ENCODE data around the gene AEN.

The AEN gene

DNA sequence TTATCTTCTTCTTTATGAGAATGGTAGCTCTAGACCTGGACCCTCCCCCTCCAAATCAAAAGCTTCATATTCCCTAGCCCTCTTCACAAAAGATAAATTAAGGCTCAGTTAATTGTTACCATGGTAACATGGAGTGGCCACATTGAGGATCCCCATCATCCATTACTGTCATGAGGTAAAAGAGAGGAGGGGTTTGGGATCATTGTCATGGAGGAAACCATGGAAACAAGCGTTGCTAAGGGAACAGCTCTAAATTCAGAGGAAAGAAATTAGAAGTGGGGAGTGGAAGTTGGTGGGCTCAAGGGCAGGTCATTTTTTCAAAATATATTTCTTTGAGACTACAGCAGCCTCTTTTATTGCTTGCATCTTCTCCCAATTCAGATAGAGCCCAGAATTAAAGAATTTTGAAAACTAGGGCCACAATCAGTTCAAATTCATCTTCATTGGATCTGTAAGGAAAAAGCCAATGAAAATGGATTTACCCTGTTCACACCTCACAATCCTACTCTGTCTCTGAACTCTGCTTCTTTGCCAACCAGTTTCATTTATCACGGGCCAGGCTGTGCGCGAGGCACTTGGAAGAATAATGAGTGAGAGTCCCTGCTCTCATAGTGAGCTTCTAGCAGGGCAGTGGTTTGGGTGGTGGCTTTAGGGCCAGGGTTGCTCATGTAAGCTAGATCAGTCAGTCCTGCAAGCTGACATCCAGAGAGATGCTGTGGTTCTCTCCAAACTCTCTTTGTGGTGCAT is 11.6 kb upstream of the AEN start:
- Histone ChIP-seq H3K9me3 (ENCODE audit: low read depth, low read length) (no peaks in the 10 kb centered on the region), H3K4me3 (no peak overlapping the region), H3K27ac (no peak overlapping the region), H3K36me3 (ENCODE audit: insufficient read depth, low read length) (no peaks in the 10 kb centered on the region), H3K9ac (ENCODE audit: insufficient read length) (no peak overlapping the region)
- DNase-seq (ENCODE audit: low read depth, low spot score) = no peak
- TF ChIP-seq POLR2AphosphoS5 (IDR thresholded peaks at IDR 0.05; ENCODE audit: borderline replicate concordance, low read depth, low read length) = no peak
- no peak for TF ChIP-seq FOXP2 (optimal IDR thresholded peaks at IDR 0.05; ENCODE audit: control extremely low read depth, extremely low read length, insufficient read depth)
- no peak for TF ChIP-seq EZH2 (IDR thresholded peaks at IDR 0.05)

GRCh38 chr15:88610701-88611231 is 10.4 kb upstream of the AEN start:
- H3K9me3 ChIP-seq (ENCODE audit: low read depth, low read length) = no peaks in the 10 kb centered on the region
- H3K27ac ChIP-seq = no peak overlapping the region
- H3K36me3 ChIP-seq (ENCODE audit: insufficient read depth, low read length) = no peaks in the 10 kb centered on the region
- H3K4me3 ChIP-seq = no peak overlapping the region
- DNase-seq (ENCODE audit: low read depth, low spot score) = no peak
- TF ChIP-seq FOXP2 (optimal IDR thresholded peaks at IDR 0.05; ENCODE audit: control extremely low read depth, extremely low read length, insufficient read depth) (no peak), EZH2 (IDR thresholded peaks at IDR 0.05) (no peak), POLR2AphosphoS5 (IDR thresholded peaks at IDR 0.05; ENCODE audit: borderline replicate concordance, low read depth, low read length) (no peak)
- H3K9ac ChIP-seq (ENCODE audit: insufficient read length) = no peak overlapping the region

DNA sequence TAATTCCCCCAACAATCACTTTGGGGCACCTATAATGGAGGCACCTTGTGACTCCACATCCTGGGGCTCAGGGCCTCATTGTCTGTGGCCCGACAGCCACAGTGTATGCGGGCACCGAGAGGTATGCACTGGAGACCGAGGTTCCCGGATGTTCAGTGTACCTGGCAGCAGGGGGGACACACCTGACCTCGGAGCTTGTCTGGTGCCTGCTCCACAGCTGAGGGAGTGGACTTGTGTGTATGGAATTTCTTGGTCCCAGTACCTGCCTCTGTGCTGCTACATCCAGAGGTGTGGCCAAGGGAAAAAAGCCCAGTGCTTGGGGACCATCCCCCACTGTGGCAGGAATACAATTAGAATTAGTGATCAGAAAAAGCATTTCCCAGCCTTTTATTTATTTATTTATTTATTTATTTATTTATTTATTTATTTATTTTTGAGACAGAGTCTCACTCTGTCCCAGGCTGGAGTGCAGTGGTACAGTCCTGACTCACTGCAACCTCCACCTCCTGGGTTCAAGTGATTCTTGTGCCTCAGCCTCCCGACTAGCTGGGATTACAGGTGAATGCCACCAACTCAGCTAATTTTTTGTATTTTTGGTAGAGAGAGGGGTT is 8.8 kb upstream of the AEN start:
- no peak overlapping the region for H3K27ac ChIP-seq
- no peaks in the 10 kb centered on the region for H3K9me3 ChIP-seq (ENCODE audit: low read depth, low read length)
- no peak overlapping the region for H3K9ac ChIP-seq (ENCODE audit: insufficient read length)
- H3K36me3 ChIP-seq (ENCODE audit: insufficient read depth, low read length) = no peaks in the 10 kb centered on the region
- no peak for DNase-seq (ENCODE audit: low read depth, low spot score)
- H3K4me3 ChIP-seq = no peak overlapping the region
- TF ChIP-seq EZH2 (IDR thresholded peaks at IDR 0.05) (no peak), POLR2AphosphoS5 (IDR thresholded peaks at IDR 0.05; ENCODE audit: borderline replicate concordance, low read depth, low read length) (no peak), FOXP2 (optimal IDR thresholded peaks at IDR 0.05; ENCODE audit: control extremely low read depth, extremely low read length, insufficient read depth) (no peak)

- DNase-seq (ENCODE audit: low read depth, low spot score) = no peak
- TF ChIP-seq FOXP2 (optimal IDR thresholded peaks at IDR 0.05; ENCODE audit: control extremely low read depth, extremely low read length, insufficient read depth) = no peak
- TF ChIP-seq POLR2AphosphoS5 (IDR thresholded peaks at IDR 0.05; ENCODE audit: borderline replicate concordance, low read depth, low read length) = no peak
- TF ChIP-seq EZH2 (IDR thresholded peaks at IDR 0.05) = no peak
- no peaks in the 10 kb centered on the region for H3K36me3 ChIP-seq (ENCODE audit: insufficient read depth, low read length)
- H3K4me3 ChIP-seq = no peak overlapping the region
- H3K9me3 ChIP-seq (ENCODE audit: low read depth, low read length) = no peaks in the 10 kb centered on the region
- H3K27ac ChIP-seq = no peak overlapping the region
- H3K9ac ChIP-seq (ENCODE audit: insufficient read length) = no peak overlapping the region
These were observed 7.8 kb upstream of the AEN start for GRCh38 chr15:88613074-88613944.

DNA sequence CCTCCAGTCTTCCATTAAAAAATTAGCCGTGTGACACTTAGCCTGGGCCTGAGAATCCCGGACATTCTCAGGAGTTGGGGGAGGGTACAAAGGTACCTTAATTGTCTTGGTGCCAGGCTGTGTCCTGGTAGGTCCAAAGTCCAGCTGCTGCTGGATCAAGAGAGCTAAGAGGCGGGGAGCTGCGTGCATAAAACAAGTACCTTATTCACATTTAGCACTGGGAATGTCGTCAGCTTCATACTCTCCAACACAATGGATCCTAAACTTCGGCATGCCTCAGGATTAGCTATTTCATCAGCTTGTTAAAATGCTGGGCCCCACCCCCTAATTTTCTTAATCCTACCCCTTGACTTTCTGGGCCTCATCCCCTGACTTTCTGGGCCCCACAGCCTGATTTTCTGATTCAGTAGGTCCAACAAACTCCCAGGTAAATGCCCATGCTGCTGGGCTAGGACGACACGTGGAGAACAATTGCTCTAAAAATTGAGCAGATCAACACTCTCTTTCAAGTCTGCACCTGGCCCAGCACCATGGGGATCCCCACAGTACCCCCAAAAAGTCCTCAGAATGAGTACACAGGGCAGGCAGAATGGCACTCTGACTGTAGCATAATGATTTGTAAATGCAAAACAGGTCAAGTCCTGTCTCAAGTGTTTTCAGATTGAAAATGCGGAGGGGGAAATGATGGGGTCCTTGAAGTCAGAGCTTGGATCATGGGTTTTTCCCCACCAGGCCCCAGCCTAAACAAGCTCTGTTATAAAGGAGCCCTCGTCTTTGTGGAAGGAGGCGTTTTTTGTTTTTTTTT is 5.6 kb upstream of the AEN start:
- H3K4me3 ChIP-seq = no peak overlapping the region
- no peak overlapping the region for H3K27ac ChIP-seq
- no peaks in the 10 kb centered on the region for H3K9me3 ChIP-seq (ENCODE audit: low read depth, low read length)
- DNase-seq (ENCODE audit: low read depth, low spot score) = no peak
- no peaks in the 10 kb centered on the region for H3K36me3 ChIP-seq (ENCODE audit: insufficient read depth, low read length)
- no peak overlapping the region for H3K9ac ChIP-seq (ENCODE audit: insufficient read length)
- TF ChIP-seq FOXP2 (optimal IDR thresholded peaks at IDR 0.05; ENCODE audit: control extremely low read depth, extremely low read length, insufficient read depth) (no peak), POLR2AphosphoS5 (IDR thresholded peaks at IDR 0.05; ENCODE audit: borderline replicate concordance, low read depth, low read length) (no peak), EZH2 (IDR thresholded peaks at IDR 0.05) (no peak)

- no peak for DNase-seq (ENCODE audit: low read depth, low spot score)
- H3K36me3 ChIP-seq (ENCODE audit: insufficient read depth, low read length) = no peaks in the 10 kb centered on the region
- no peak overlapping the region for H3K4me3 ChIP-seq
- H3K9ac ChIP-seq (ENCODE audit: insufficient read length) = no peak overlapping the region
- no peak for TF ChIP-seq POLR2AphosphoS5 (IDR thresholded peaks at IDR 0.05; ENCODE audit: borderline replicate concordance, low read depth, low read length)
- no peak for TF ChIP-seq EZH2 (IDR thresholded peaks at IDR 0.05)
- no peak for TF ChIP-seq FOXP2 (optimal IDR thresholded peaks at IDR 0.05; ENCODE audit: control extremely low read depth, extremely low read length, insufficient read depth)
- H3K27ac ChIP-seq = no peak overlapping the region
- H3K9me3 ChIP-seq (ENCODE audit: low read depth, low read length) = no peaks in the 10 kb centered on the region
These were observed 4.9 kb upstream of the AEN start for GRCh38 chr15:88616240-88616639.

DNA sequence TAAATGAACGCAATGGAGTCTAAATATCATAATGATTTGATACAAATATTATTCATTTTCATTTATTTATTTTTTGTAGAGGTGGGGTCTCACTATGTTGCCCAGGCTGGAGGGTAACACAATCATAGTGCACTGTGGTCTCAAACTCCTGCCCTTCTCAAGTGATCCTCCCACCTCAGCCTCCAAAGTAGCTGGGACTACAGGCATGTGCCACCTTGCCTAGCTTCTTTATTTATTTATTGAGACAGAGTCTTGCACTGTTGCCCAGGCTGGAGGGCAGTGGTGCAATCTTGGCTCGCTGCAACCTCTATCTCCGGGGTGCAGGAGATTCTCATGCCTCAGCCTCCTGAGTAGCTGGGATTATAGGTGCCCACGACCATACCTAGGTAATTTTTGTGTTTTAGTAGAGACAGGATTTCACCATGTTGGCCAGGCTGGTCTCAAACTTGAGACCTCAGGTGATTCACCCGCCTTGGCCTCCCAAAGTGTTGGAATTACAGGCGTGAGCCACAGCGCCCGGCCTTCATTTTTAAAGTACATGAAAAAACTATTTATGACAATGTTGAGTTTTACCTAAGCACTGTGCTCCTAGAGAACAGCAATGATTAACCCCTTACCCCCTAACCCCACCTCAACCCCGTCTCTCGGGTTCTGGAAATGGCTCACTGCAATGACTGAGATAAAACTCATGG is 4.0 kb upstream of the AEN start:
- Histone ChIP-seq H3K27ac (no peak overlapping the region), H3K9me3 (ENCODE audit: low read depth, low read length) (no peaks in the 10 kb centered on the region), H3K4me3 (no peak overlapping the region), H3K36me3 (ENCODE audit: insufficient read depth, low read length) (no peaks in the 10 kb centered on the region), H3K9ac (ENCODE audit: insufficient read length) (no peak overlapping the region)
- DNase-seq (ENCODE audit: low read depth, low spot score) = no peak
- TF ChIP-seq FOXP2 (optimal IDR thresholded peaks at IDR 0.05; ENCODE audit: control extremely low read depth, extremely low read length, insufficient read depth) = no peak
